Measurements from ENCODE around the gene DNAI7. TPM values are rescaled to one million over a fixed set of nuclear protein-coding genes. Genes with fewer than 3 reads are reported as not detected.

The DNAI7 gene
- total RNA-seq, 1 experiment from 2014 or later, result 2.9 TPM

GRCh38 chr12:25084816-25085215 is 110.1 kb downstream of the DNAI7 start:
- Histone ChIP-seq H4K20me1 (ENCODE audit: insufficient read depth) (no peaks in the 10 kb centered on the region), H3K27me3 (ENCODE audit: insufficient read depth, low read depth) (no peaks in the 10 kb centered on the region), H3K36me3 (ENCODE audit: low read depth) (no peaks in the 10 kb centered on the region), H3K27ac (no peak overlapping the region), H3K9me3 (ENCODE audit: insufficient read depth, low read depth) (no peaks in the 10 kb centered on the region), H3F3A (ENCODE audit: insufficient read depth, low read depth) (no peaks in the 10 kb centered on the region), H3K4me1 (replicated peaks; ENCODE audit: insufficient read depth) (no peaks in the 10 kb centered on the region), H3K79me2 (ENCODE audit: low read depth) (no peaks in the 10 kb centered on the region), H3K4me2 (no peak overlapping the region), H2AFZ (no peak overlapping the region), H3K9me2 (ENCODE audit: insufficient read depth) (no peaks in the 10 kb centered on the region), H3K4me3 (no peak overlapping the region)
- POLR2A ChIA-PET (ENCODE audit: unreplicated experiment), result no interaction called here
- intact Hi-C loops (cut with micrococcal nuclease; ENCODE audit: unreplicated experiment), result no loop called here
- BruUV-seq (replicated peaks), result no TSS peak
- TF ChIP-seq CTCF (conservative IDR thresholded peaks at IDR 0.05) (no peak), EZH2 (IDR thresholded peaks at IDR 0.05; ENCODE audit: low read depth) (no peak)
- DNase-seq, result no peak
- CTCF ChIA-PET, result no interaction called here

GRCh38 chr12:25083211-25083610 is 111.7 kb downstream of the DNAI7 start:
- Histone ChIP-seq H3K4me3 (no peak overlapping the region), H3K9me3 (ENCODE audit: insufficient read depth, low read depth) (no peaks in the 10 kb centered on the region), H3K4me1 (replicated peaks; ENCODE audit: insufficient read depth) (no peaks in the 10 kb centered on the region), H4K20me1 (ENCODE audit: insufficient read depth) (no peaks in the 10 kb centered on the region), H3F3A (ENCODE audit: insufficient read depth, low read depth) (no peaks in the 10 kb centered on the region), H2AFZ (no peak overlapping the region), H3K27me3 (ENCODE audit: insufficient read depth, low read depth) (no peaks in the 10 kb centered on the region), H3K36me3 (ENCODE audit: low read depth) (no peaks in the 10 kb centered on the region), H3K4me2 (no peak overlapping the region), H3K79me2 (ENCODE audit: low read depth) (no peaks in the 10 kb centered on the region), H3K27ac (no peak overlapping the region), H3K9me2 (ENCODE audit: insufficient read depth) (no peaks in the 10 kb centered on the region)
- ChIA-PET CTCF (interaction anchor here (0.7 kb wide), 1 partner anchor 1849 kb away, joined by 7 read pairs; no protein-coding TSS in a partner anchor), POLR2A (ENCODE audit: unreplicated experiment) (no interaction called here)
- TF ChIP-seq CTCF (conservative IDR thresholded peaks at IDR 0.05) (no peak), EZH2 (IDR thresholded peaks at IDR 0.05; ENCODE audit: low read depth) (no peak)
- DNase-seq, result no peak
- intact Hi-C loops (cut with micrococcal nuclease; ENCODE audit: unreplicated experiment), result no loop called here
- no TSS peak for BruUV-seq (replicated peaks)

GRCh38 chr12:25082628-25083027 is 112.3 kb downstream of the DNAI7 start:
- no TSS peak for BruUV-seq (replicated peaks)
- Histone ChIP-seq H3K79me2 (ENCODE audit: low read depth) (no peaks in the 10 kb centered on the region), H3K4me3 (no peak overlapping the region), H3K4me2 (no peak overlapping the region), H2AFZ (no peak overlapping the region), H3F3A (ENCODE audit: insufficient read depth, low read depth) (no peaks in the 10 kb centered on the region), H3K27me3 (ENCODE audit: insufficient read depth, low read depth) (no peaks in the 10 kb centered on the region), H3K36me3 (ENCODE audit: low read depth) (no peaks in the 10 kb centered on the region), H3K9me3 (ENCODE audit: insufficient read depth, low read depth) (no peaks in the 10 kb centered on the region), H3K4me1 (replicated peaks; ENCODE audit: insufficient read depth) (no peaks in the 10 kb centered on the region), H3K27ac (no peak overlapping the region), H3K9me2 (ENCODE audit: insufficient read depth) (no peaks in the 10 kb centered on the region), H4K20me1 (ENCODE audit: insufficient read depth) (no peaks in the 10 kb centered on the region)
- DNase-seq, result no peak
- POLR2A ChIA-PET (ENCODE audit: unreplicated experiment), result interaction anchor here (0.6 kb wide), 2 partner anchors 14 to 22 kb away, joined by 3 to 5 read pairs; no protein-coding TSS in a partner anchor
- CTCF ChIA-PET, result interaction anchor here (0.7 kb wide), 1 partner anchor 1848 kb away, joined by 7 read pairs; no protein-coding TSS in a partner anchor
- intact Hi-C loops (cut with micrococcal nuclease; ENCODE audit: unreplicated experiment), result no loop called here
- TF ChIP-seq EZH2 (IDR thresholded peaks at IDR 0.05; ENCODE audit: low read depth), result no peak
- TF ChIP-seq CTCF (conservative IDR thresholded peaks at IDR 0.05), result no peak
